Calu3 (cell line): ENCODE data around the gene IFIT5. TPM values are rescaled to one million over a fixed set of nuclear protein-coding genes. Genes with fewer than 3 reads are reported as not detected.
A peak's percentile ranks its signal among the peaks of the same experiment; 100 is the strongest.
"Not testable (repeated sequence)": the region's sequence is repeated elsewhere in the genome, so short reads cannot be mapped to it uniquely, and the experiment has no call there.

Source experiments
- BruUV-seq: library from RNA; stranded (reverse); fragments of 400-500 nt; replicated peaks from 2 replicates; lab custom pipeline; 2021; lab: Mats Ljungman, UMichigan
- CTCF ChIA-PET: fragments of 300-600 bp; sonication (Branson Sonifier 250); formaldehyde crosslinking; loops from one replicate; lab custom pipeline; 2022; ENCODE audit warnings: antibody characterized with exemption; lab: Charles Lee
- DNase-seq: peaks from one replicate; pipeline ENCODE4 v3.0.0; 2022
- H3K27ac Mint-ChIP-seq: one replicate; pipeline ENCODE4 v1.8.0; 2022; ENCODE audit warnings: mixed read lengths; ENCODE audit not compliant: unreplicated experiment
- H3K27me3 Mint-ChIP-seq: one replicate; pipeline ENCODE4 v1.8.0; 2022; ENCODE audit warnings: mixed read lengths; ENCODE audit not compliant: unreplicated experiment
- H3K36me3 Mint-ChIP-seq: one replicate; pipeline ENCODE4 v1.8.0; 2022; ENCODE audit warnings: mild to moderate bottlenecking, moderate library complexity, mixed read lengths; ENCODE audit not compliant: insufficient read depth, unreplicated experiment
- H3K4me1 Mint-ChIP-seq: one replicate; pipeline ENCODE4 v1.8.0; 2022; ENCODE audit warnings: mild to moderate bottlenecking, low read depth, mixed read lengths; ENCODE audit not compliant: unreplicated experiment
- H3K4me3 Mint-ChIP-seq: one replicate; pipeline ENCODE4 v1.8.0; 2022; ENCODE audit warnings: mild to moderate bottlenecking, low read depth, moderate library complexity, mixed read lengths; ENCODE audit not compliant: unreplicated experiment
- H3K9me3 Mint-ChIP-seq: one replicate; pipeline ENCODE4 v1.8.0; 2022; ENCODE audit warnings: low read depth, mixed read lengths; ENCODE audit not compliant: unreplicated experiment
- intact Hi-C: fragments of 100-400 bp; cut with micrococcal nuclease; formaldehyde crosslinking; loops from one replicate; pipeline ENCODE4 v1.10.0; 2022; ENCODE audit not compliant: unreplicated experiment
- total RNA-seq: library from RNA; stranded (reverse); gene quantifications from 2 replicates; pipeline ENCODE4 v1.2.3, GENCODE V29; 2022
- TF ChIP-seq, protein P1 (sequence below): fragments of 200-600 bp; IDR thresholded peaks from one replicate; pipeline ENCODE4 v1.8.0; 2022; ENCODE audit warnings: antibody characterized with exemption; ENCODE audit not compliant: unreplicated experiment

Gene IFIT5
- total RNA-seq, 1 experiment from 2014 or later = 13.8 TPM

DNA sequence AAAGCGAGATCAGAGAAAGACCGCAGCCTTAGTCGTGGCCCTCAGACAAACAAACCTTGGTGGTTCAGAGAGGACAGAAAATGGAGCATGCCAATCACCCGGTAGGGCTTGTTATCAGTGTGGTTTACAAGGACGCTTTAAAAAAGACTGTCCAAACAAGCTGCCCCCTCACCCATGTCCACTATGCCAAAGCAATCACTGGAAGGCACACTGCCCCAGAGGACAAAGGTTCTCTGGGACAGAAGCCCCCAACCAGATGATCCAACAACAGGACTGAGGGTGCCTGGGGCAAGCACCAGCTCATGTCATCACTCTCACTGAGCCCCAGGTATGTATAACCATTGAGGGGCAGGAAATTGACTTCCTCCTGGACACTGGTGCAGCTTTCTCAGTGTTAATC lies 5.1 kb upstream of the IFIT5 start:
- H3K36me3 Mint-ChIP-seq, H3K4me3 Mint-ChIP-seq, H3K4me1 Mint-ChIP-seq, H3K9me3 Mint-ChIP-seq, intact Hi-C loops, H3K27me3 Mint-ChIP-seq, BruUV-seq, DNase-seq, H3K27ac Mint-ChIP-seq, CTCF ChIA-PET: not testable (repeated sequence)

DNA sequence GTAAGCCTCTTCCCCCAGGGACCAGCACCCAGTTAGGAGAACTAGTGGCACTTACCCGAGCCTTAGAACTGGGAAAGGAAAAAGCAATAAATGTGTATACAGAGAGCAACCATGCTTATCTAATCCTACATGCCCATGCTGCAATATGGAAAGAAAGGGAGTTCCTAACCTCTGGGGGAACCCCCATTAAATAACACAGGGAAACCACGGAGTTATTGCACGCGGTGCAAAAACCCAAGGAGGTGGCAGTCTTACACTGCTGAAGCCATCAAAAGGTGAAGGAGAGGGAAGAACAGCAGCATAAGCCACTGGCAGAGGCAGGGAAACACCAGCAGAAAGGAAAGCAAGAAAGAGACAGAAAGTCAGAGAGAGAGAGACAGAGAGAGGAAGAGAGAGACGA lies 3.8 kb upstream of the IFIT5 start:
- H3K27me3 Mint-ChIP-seq, CTCF ChIA-PET, H3K9me3 Mint-ChIP-seq, H3K4me3 Mint-ChIP-seq, intact Hi-C loops, DNase-seq, H3K4me1 Mint-ChIP-seq, BruUV-seq, H3K27ac Mint-ChIP-seq: not testable (repeated sequence)
- peaks cover 20% of the 10 kb centered on the region for H3K36me3 Mint-ChIP-seq

DNA sequence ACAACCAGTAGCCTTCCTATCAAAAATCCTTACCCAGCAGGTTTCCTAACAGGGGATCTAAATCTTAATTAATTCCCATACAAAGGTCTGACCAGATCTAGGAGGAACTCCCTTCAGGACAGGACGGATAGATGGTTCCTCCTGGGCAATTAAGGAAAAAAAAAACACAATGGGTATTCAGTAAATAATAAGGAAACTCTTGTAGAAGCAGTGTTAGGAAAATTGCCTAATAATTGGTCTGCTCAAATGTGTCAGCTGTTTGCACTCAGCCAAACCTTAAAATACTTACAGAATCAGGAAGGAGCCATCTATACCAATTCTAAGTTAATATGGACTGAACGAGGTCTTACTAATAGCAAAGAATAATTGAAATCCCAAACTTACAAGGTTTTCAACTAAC lies 3.2 kb upstream of the IFIT5 start:
- BruUV-seq, H3K4me3 Mint-ChIP-seq, H3K27me3 Mint-ChIP-seq, H3K27ac Mint-ChIP-seq, intact Hi-C loops, CTCF ChIA-PET, H3K9me3 Mint-ChIP-seq, DNase-seq: not testable (repeated sequence)
- Mint-ChIP-seq H3K4me1 (peaks cover 14% of the 10 kb centered on the region), H3K36me3 (peaks cover 26% of the 10 kb centered on the region)

DNA sequence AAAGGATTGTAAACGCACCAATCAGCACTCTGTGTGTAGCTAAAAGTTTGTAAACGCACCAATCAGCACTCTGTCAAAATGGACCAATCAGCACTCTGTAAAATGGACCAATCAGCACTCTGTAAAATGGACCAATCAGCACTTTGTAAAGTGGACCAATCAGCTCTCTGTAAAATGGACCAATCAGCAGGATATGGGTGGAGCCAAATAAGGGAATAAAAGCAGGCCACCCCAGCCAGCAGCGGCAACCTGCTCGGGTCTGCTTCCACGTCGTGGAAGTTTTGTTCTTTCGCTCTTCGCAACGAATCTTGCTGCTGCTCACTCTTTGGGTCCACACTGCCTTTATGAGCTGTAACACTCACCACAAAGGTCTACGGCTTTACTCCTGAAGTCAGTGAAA lies 2.1 kb upstream of the IFIT5 start:
- Mint-ChIP-seq H3K4me1 (peaks cover 18% of the 10 kb centered on the region), H3K36me3 (peaks cover 26% of the 10 kb centered on the region)
- H3K27me3 Mint-ChIP-seq, H3K4me3 Mint-ChIP-seq, H3K9me3 Mint-ChIP-seq, BruUV-seq, H3K27ac Mint-ChIP-seq, intact Hi-C loops, CTCF ChIA-PET, DNase-seq: not testable (repeated sequence)

DNA sequence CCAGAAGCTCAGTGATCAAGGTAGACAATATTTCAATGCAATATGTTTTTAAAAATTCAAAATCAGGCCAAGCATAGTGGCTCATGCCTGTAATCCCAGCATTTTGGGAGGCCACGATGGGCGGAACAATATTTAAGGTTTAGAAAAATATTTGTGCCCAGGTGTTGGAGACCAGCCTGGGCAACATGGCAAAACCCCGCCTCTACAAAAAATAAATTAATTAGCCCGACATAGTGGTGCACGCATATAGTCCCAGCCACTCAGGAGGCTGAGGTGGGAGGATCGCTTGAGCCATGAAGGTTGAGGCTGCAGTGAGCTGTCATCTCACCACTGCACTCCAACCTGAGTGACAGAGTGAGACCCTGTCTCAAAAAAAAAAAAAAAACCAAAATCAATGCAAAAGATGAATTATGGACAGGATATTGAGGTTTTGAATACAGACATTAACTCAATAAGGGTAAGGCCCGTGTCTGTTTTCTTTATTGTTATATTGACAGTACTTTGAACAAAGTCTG lies 913 bp upstream of the IFIT5 start:
- Mint-ChIP-seq H3K9me3 (no peaks in the 10 kb centered on the region), H3K27ac (peak overlapping the region; percentile 89), H3K4me3 (peak overlapping the region; percentile 95), H3K4me1 (peaks cover 18% of the 10 kb centered on the region), H3K36me3 (peaks cover 26% of the 10 kb centered on the region), H3K27me3 (no peaks in the 10 kb centered on the region)
- intact Hi-C loops = no loop called here
- CTCF ChIA-PET = interaction anchor here (1.4 kb wide), 2 partner anchors 21 to 140 kb away, joined by 4 to 6 read pairs; partner anchors contain the start of gene IFIT1
- no peak for DNase-seq
- BruUV-seq = no TSS peak
- TF ChIP-seq, protein P1, sequence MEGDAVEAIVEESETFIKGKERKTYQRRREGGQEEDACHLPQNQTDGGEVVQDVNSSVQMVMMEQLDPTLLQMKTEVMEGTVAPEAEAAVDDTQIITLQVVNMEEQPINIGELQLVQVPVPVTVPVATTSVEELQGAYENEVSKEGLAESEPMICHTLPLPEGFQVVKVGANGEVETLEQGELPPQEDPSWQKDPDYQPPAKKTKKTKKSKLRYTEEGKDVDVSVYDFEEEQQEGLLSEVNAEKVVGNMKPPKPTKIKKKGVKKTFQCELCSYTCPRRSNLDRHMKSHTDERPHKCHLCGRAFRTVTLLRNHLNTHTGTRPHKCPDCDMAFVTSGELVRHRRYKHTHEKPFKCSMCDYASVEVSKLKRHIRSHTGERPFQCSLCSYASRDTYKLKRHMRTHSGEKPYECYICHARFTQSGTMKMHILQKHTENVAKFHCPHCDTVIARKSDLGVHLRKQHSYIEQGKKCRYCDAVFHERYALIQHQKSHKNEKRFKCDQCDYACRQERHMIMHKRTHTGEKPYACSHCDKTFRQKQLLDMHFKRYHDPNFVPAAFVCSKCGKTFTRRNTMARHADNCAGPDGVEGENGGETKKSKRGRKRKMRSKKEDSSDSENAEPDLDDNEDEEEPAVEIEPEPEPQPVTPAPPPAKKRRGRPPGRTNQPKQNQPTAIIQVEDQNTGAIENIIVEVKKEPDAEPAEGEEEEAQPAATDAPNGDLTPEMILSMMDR = no peak

DNA sequence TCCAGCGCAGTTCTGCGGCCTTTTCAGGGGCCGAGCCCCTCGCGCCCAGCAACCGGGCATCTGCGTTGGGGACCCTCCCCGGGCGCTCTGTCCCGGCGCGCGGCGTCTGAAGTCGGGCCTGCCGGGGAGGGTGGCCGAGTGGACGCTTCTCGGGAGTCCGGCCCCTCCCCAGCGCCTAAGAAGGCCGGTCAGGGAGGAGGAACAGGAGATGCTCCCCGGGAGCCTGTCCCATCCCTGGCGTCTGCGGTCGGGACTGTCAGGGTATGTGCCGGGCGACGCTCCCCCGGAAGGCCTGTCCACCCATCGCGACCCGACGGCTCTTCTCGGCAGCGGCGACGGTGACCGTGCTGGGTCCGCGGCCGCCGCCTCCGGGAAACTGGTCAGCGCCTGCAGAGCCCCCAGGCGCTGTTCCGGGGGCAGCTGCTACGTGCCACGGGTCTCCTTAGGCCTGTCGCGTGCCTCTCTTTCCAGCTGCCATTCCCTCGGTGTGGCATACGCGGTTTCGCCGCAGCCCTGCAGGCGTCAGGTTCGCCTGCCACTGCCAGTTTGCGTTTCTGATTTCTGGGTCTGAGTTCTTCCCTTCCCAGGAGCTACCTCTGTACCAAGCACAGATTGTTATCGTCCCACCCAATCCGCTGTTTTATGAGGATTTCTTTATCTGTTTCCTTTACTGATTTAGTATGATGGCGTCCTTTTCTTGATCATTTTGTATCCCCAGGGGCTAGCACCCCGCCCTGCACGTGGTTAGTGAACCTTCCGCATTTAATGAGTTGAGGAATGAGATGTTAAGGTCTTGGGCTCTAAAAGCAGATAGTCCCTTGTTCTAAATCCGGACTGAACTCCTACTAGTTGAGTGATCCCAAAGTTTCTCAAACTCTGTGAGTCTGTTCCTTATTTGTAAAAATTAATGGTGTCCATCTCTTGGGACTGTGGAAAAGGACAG lies 782 bp downstream of the IFIT5 start:
- DNase-seq = peak; percentile 22
- CTCF ChIA-PET = interaction anchor here (0.6 to 1.4 kb wide), 3 partner anchors 23 to 147 kb away, joined by 4 to 6 read pairs (median 4); partner anchors contain the start of gene IFIT1
- peak overlapping the region; percentile 89 for H3K27ac Mint-ChIP-seq
- no peaks in the 10 kb centered on the region for H3K9me3 Mint-ChIP-seq
- H3K4me3 Mint-ChIP-seq = peak overlapping the region; percentile 95
- H3K4me1 Mint-ChIP-seq = peaks cover 18% of the 10 kb centered on the region
- H3K27me3 Mint-ChIP-seq = no peaks in the 10 kb centered on the region
- no TSS peak for BruUV-seq
- H3K36me3 Mint-ChIP-seq = peaks cover 26% of the 10 kb centered on the region
- intact Hi-C loops = no loop called here
- TF ChIP-seq, protein P1 = no peak
